Skeletal muscle tissue (tissue), 4 donors: ENCODE data around the gene KIF21A. TPM values are rescaled to one million over a fixed set of nuclear protein-coding genes. Genes with fewer than 3 reads are reported as not detected.

Experiments used
- H3K27ac ChIP-seq: one replicate; pipeline ENCODE4 v1.7.0; 2013; ENCODE audit warnings: mild to moderate bottlenecking, low read depth, low read length, inconsistent platforms
- H3K27me3 ChIP-seq, 3 donors: one replicate each; pipeline ENCODE4 v1.7.0; 2013; ENCODE audit warnings: low read length in 3 of 3; ENCODE audit not compliant: control insufficient read depth in 3 of 3, insufficient read depth in 3 of 3
- H3K36me3 ChIP-seq, 3 donors: one replicate each; pipeline ENCODE4 v1.7.0; 2013; ENCODE audit warnings: low read length in 3 of 3; ENCODE audit not compliant: control insufficient read depth in 3 of 3, insufficient read depth in 3 of 3
- H3K4me1 ChIP-seq, 3 donors: one replicate each; pipeline ENCODE4 v1.7.0; 2013; ENCODE audit warnings: low read length in 3 of 3, mild to moderate bottlenecking in 3 of 3; ENCODE audit not compliant: control insufficient read depth in 3 of 3, insufficient read depth in 3 of 3
- H3K4me3 ChIP-seq, 3 donors: one replicate each; pipeline ENCODE4 v1.7.0; 2013; ENCODE audit warnings: low read length in 3 of 3
- H3K9ac ChIP-seq, 3 donors: one replicate each; pipeline ENCODE4 v1.7.0; 2013; ENCODE audit warnings: low read length in 3 of 3, mild to moderate bottlenecking in 3 of 3, moderate library complexity in 2 of 3, low read depth in 1 of 3
- H3K9me3 ChIP-seq, 3 donors: one replicate each; pipeline ENCODE4 v1.7.0; 2013; ENCODE audit warnings: low read length in 3 of 3; ENCODE audit not compliant: control insufficient read depth in 3 of 3
- total RNA-seq: library from RNA; depleted of rRNA; stranded (reverse); fragments of >200 nt; gene quantifications from one replicate; pipeline ENCODE4 v1.2.3, GENCODE V29; 2014
- donor health status: Osteomylitis.

Gene KIF21A
- total RNA-seq, 1 donor from 2014 or later = 6.3 TPM

- no peaks in the 10 kb centered on the region for H3K4me1 ChIP-seq
- no peak overlapping the region for H3K9ac ChIP-seq
- no peaks in the 10 kb centered on the region for H3K27me3 ChIP-seq
- H3K9me3 ChIP-seq = no peaks in the 10 kb centered on the region
- H3K27ac ChIP-seq = no peak overlapping the region
- H3K4me3 ChIP-seq = no peak overlapping the region
- H3K36me3 ChIP-seq = peaks cover 2 to 16% (median 4%) of the 10 kb centered on the region in 3 donors
Measured at GRCh38 chr12:39354955-39355354, 88.0 kb downstream of the KIF21A start.

- Histone ChIP-seq H3K4me3 (no peak overlapping the region), H3K36me3 (peaks cover 2 to 15% (median 4%) of the 10 kb centered on the region in 3 donors), H3K9me3 (no peaks in the 10 kb centered on the region), H3K27me3 (no peaks in the 10 kb centered on the region), H3K4me1 (no peaks in the 10 kb centered on the region), H3K9ac (no peak overlapping the region), H3K27ac (no peak overlapping the region)
Measured at GRCh38 chr12:39352471-39353017, 90.4 kb downstream of the KIF21A start.

- Histone ChIP-seq H3K27ac (no peak overlapping the region), H3K27me3 (no peaks in the 10 kb centered on the region), H3K36me3 (peaks cover under 1 to 5% (median 2%) of the 10 kb centered on the region in 3 donors), H3K9me3 (no peaks in the 10 kb centered on the region), H3K9ac (no peak overlapping the region), H3K4me1 (no peaks in the 10 kb centered on the region), H3K4me3 (no peak overlapping the region)
Measured at GRCh38 chr12:39351153-39351552, 91.8 kb downstream of the KIF21A start.

- Histone ChIP-seq H3K36me3 (no peaks in the 10 kb centered on the region), H3K4me1 (no peaks in the 10 kb centered on the region), H3K27ac (no peak overlapping the region), H3K4me3 (no peak overlapping the region), H3K27me3 (no peaks in the 10 kb centered on the region), H3K9me3 (no peaks in the 10 kb centered on the region), H3K9ac (no peak overlapping the region)
Measured at GRCh38 chr12:39348941-39349626, 93.8 kb downstream of the KIF21A start.

GRCh38 chr12:39348523-39348922, 94.4 kb downstream of the KIF21A start:
- H3K9ac ChIP-seq = no peak overlapping the region
- peaks cover 0 to 4% (median 0%) of the 10 kb centered on the region in 3 donors for H3K36me3 ChIP-seq
- H3K27me3 ChIP-seq = no peaks in the 10 kb centered on the region
- H3K4me1 ChIP-seq = no peaks in the 10 kb centered on the region
- no peak overlapping the region for H3K27ac ChIP-seq
- H3K4me3 ChIP-seq = no peak overlapping the region
- no peaks in the 10 kb centered on the region for H3K9me3 ChIP-seq

- Histone ChIP-seq H3K9me3 (no peaks in the 10 kb centered on the region), H3K36me3 (peaks cover 0 to 4% (median 3%) of the 10 kb centered on the region in 3 donors), H3K27me3 (no peaks in the 10 kb centered on the region), H3K27ac (no peak overlapping the region), H3K4me1 (no peaks in the 10 kb centered on the region), H3K4me3 (no peak overlapping the region), H3K9ac (no peak overlapping the region)
Measured at GRCh38 chr12:39344926-39345325, 98.0 kb downstream of the KIF21A start.

GRCh38 chr12:39343665-39344064, 99.3 kb downstream of the KIF21A start:
- Histone ChIP-seq H3K4me3 (no peak overlapping the region), H3K9me3 (no peaks in the 10 kb centered on the region), H3K27me3 (no peaks in the 10 kb centered on the region), H3K4me1 (no peaks in the 10 kb centered on the region), H3K9ac (no peak overlapping the region), H3K27ac (no peak overlapping the region), H3K36me3 (peaks cover 0 to 8% (median 3%) of the 10 kb centered on the region in 3 donors)

- Histone ChIP-seq H3K27me3 (no peaks in the 10 kb centered on the region), H3K4me3 (no peak overlapping the region), H3K36me3 (peaks cover 0 to 8% (median 3%) of the 10 kb centered on the region in 3 donors), H3K9ac (no peak overlapping the region), H3K4me1 (no peaks in the 10 kb centered on the region), H3K27ac (no peak overlapping the region), H3K9me3 (no peaks in the 10 kb centered on the region)
Measured at GRCh38 chr12:39341761-39342160, 101.2 kb downstream of the KIF21A start.

GRCh38 chr12:39341179-39341578, 101.7 kb downstream of the KIF21A start:
- Histone ChIP-seq H3K27ac (no peak overlapping the region), H3K27me3 (no peaks in the 10 kb centered on the region), H3K36me3 (peaks cover 0 to 8% (median 3%) of the 10 kb centered on the region in 3 donors), H3K9me3 (no peaks in the 10 kb centered on the region), H3K4me1 (no peaks in the 10 kb centered on the region), H3K4me3 (no peak overlapping the region), H3K9ac (no peak overlapping the region)

GRCh38 chr12:39332661-39333175, 110.2 kb downstream of the KIF21A start:
- Histone ChIP-seq H3K27ac (no peak overlapping the region), H3K4me1 (no peaks in the 10 kb centered on the region), H3K9me3 (no peaks in the 10 kb centered on the region), H3K9ac (no peak overlapping the region), H3K4me3 (no peak overlapping the region), H3K27me3 (no peaks in the 10 kb centered on the region), H3K36me3 (peaks cover 4 to 17% (median 12%) of the 10 kb centered on the region in 3 donors)
